IPS-15b (cell line): ENCODE data around the gene CFAP58.

ENCODE experiments used
- H3K27me3 ChIP-seq: one replicate; pipeline ENCODE4 v1.6.1; 2013; ENCODE audit warnings: low read length; ENCODE audit not compliant: control insufficient read depth, insufficient read depth
- H3K36me3 ChIP-seq: one replicate; pipeline ENCODE4 v1.6.1; 2013; ENCODE audit warnings: low read length; ENCODE audit not compliant: control insufficient read depth, insufficient read depth
- H3K4me1 ChIP-seq: one replicate; pipeline ENCODE4 v1.6.1; 2013; ENCODE audit warnings: mild to moderate bottlenecking, low read length; ENCODE audit not compliant: control insufficient read depth, insufficient read depth
- H3K4me3 ChIP-seq: one replicate; pipeline ENCODE4 v1.5.1; 2013; ENCODE audit warnings: low read depth, low read length
- H3K9ac ChIP-seq: one replicate; pipeline ENCODE4 v1.6.1; 2013; ENCODE audit warnings: low read depth, mild to moderate bottlenecking, low read length
- H3K9me3 ChIP-seq: one replicate; pipeline ENCODE4 v1.6.1; 2013; ENCODE audit warnings: mild to moderate bottlenecking, low read length; ENCODE audit not compliant: control insufficient read depth, insufficient read depth

Gene CFAP58

DNA sequence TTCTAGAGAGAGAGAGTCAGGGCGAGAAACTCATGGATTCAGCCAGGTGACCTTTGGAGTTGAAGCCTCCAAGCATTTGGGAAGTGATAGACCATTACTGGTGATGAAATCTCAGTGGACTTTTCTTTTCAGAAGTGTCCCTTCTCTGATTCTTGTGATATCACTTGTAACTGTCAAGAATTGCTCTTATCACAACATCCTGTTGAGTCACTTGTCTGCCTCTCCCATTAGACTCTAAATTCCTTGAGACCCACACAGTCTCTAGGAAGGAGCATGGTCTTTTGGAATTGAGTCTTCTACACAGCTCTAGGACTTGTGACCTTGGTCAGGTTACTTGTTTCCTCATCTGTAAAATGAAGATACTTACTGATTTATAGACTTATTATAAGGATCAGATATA is 81.0 kb downstream of the CFAP58 start:
- Histone ChIP-seq H3K36me3 (no peaks in the 10 kb centered on the region), H3K27me3 (no peaks in the 10 kb centered on the region), H3K4me1 (peaks cover 7% of the 10 kb centered on the region), H3K9me3 (no peaks in the 10 kb centered on the region), H3K4me3 (no peak overlapping the region), H3K9ac (no peak overlapping the region)

DNA sequence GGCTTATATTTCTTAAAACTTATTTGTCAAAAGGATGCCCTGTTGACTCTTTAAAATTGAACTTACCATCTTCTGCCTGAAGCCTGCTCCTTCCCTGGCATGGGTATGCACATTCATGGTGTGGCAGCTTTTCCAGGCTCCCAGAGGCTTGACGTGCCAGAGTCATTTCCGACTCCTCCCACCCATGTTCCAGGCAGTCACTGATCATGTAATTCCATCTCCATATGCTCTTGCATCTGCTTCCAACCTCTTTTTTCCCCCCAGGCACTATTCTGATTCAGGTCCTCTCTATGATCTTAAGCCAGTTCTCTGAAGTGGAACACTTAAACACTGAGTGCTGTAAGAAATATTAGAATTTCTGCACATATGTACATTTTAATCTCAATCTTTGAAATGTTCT is 82.2 kb downstream of the CFAP58 start:
- Histone ChIP-seq H3K4me3 (no peak overlapping the region), H3K4me1 (no peaks in the 10 kb centered on the region), H3K27me3 (no peaks in the 10 kb centered on the region), H3K36me3 (no peaks in the 10 kb centered on the region), H3K9ac (no peak overlapping the region), H3K9me3 (no peaks in the 10 kb centered on the region)

- H3K4me3 ChIP-seq: no peak overlapping the region
- no peaks in the 10 kb centered on the region for H3K36me3 ChIP-seq
- no peaks in the 10 kb centered on the region for H3K9me3 ChIP-seq
- no peaks in the 10 kb centered on the region for H3K27me3 ChIP-seq
- H3K9ac ChIP-seq: no peak overlapping the region
- no peaks in the 10 kb centered on the region for H3K4me1 ChIP-seq
These were observed 83.6 kb downstream of the CFAP58 start for GRCh38 chr10:104437226-104437625.

GRCh38 chr10:104440221-104440620 is 86.6 kb downstream of the CFAP58 start:
- Histone ChIP-seq H3K27me3 (no peaks in the 10 kb centered on the region), H3K4me1 (no peaks in the 10 kb centered on the region), H3K36me3 (no peaks in the 10 kb centered on the region), H3K9me3 (no peaks in the 10 kb centered on the region), H3K4me3 (no peak overlapping the region), H3K9ac (no peak overlapping the region)

GRCh38 chr10:104441329-104442000 is 87.8 kb downstream of the CFAP58 start:
- H3K9me3 ChIP-seq: no peaks in the 10 kb centered on the region
- no peaks in the 10 kb centered on the region for H3K36me3 ChIP-seq
- no peak overlapping the region for H3K9ac ChIP-seq
- no peaks in the 10 kb centered on the region for H3K27me3 ChIP-seq
- H3K4me1 ChIP-seq: no peaks in the 10 kb centered on the region
- H3K4me3 ChIP-seq: no peak overlapping the region

DNA sequence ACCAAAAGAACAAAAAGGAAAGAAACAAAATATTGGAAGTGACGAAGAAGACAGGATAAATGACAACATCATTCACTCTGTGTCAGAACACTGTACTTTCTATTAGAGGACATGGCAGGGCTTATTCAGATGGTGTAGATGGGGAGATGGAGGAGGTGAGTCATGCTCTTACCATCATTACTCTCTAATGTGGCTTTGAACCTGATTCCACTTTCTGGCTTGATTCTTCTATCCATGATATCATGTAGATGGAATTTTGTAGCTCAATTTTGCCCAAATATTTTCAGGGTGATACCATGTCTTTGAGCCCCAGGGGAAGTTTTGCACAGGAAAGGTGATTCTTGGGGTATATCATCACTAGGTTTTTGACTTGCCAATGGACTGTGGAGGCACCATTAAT is 91.7 kb downstream of the CFAP58 start:
- Histone ChIP-seq H3K27me3 (no peaks in the 10 kb centered on the region), H3K36me3 (no peaks in the 10 kb centered on the region), H3K9ac (no peak overlapping the region), H3K4me3 (no peak overlapping the region), H3K4me1 (no peaks in the 10 kb centered on the region), H3K9me3 (no peaks in the 10 kb centered on the region)

GRCh38 chr10:104446151-104446550 is 92.5 kb downstream of the CFAP58 start:
- Histone ChIP-seq H3K4me3 (no peak overlapping the region), H3K27me3 (no peaks in the 10 kb centered on the region), H3K4me1 (no peaks in the 10 kb centered on the region), H3K9ac (no peak overlapping the region), H3K9me3 (no peaks in the 10 kb centered on the region), H3K36me3 (no peaks in the 10 kb centered on the region)

- Histone ChIP-seq H3K27me3 (no peaks in the 10 kb centered on the region), H3K36me3 (no peaks in the 10 kb centered on the region), H3K4me3 (no peak overlapping the region), H3K9ac (no peak overlapping the region), H3K4me1 (no peaks in the 10 kb centered on the region), H3K9me3 (no peaks in the 10 kb centered on the region)
These were observed 93.7 kb downstream of the CFAP58 start for GRCh38 chr10:104447331-104447730.

GRCh38 chr10:104447906-104448305 is 94.3 kb downstream of the CFAP58 start:
- no peaks in the 10 kb centered on the region for H3K27me3 ChIP-seq
- no peaks in the 10 kb centered on the region for H3K9me3 ChIP-seq
- H3K36me3 ChIP-seq: no peaks in the 10 kb centered on the region
- no peak overlapping the region for H3K4me3 ChIP-seq
- H3K9ac ChIP-seq: no peak overlapping the region
- H3K4me1 ChIP-seq: no peaks in the 10 kb centered on the region

DNA sequence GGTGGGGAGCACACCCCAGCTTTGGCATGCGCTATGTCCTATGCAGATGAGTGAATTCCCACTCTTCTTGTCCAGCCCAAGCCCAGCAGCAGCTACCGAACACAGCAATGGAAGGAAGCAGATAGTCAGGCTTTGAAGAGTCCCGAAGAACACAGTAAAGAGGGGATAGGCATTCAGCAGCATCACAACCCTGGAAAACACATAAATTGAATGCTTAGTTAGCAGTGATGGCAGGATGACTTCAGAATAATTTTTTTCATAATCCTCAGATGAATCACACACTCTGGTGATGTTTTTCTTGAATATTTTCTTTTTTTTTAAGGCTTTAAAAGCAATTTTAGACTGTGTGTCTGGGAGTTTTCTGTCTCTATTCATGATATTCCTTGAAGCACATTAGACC is 95.8 kb downstream of the CFAP58 start:
- H3K9ac ChIP-seq: no peak overlapping the region
- no peaks in the 10 kb centered on the region for H3K36me3 ChIP-seq
- no peaks in the 10 kb centered on the region for H3K27me3 ChIP-seq
- no peak overlapping the region for H3K4me3 ChIP-seq
- no peaks in the 10 kb centered on the region for H3K9me3 ChIP-seq
- H3K4me1 ChIP-seq: no peaks in the 10 kb centered on the region

GRCh38 chr10:104450490-104450889 is 96.9 kb downstream of the CFAP58 start:
- no peaks in the 10 kb centered on the region for H3K36me3 ChIP-seq
- no peaks in the 10 kb centered on the region for H3K9me3 ChIP-seq
- no peaks in the 10 kb centered on the region for H3K27me3 ChIP-seq
- H3K4me1 ChIP-seq: no peaks in the 10 kb centered on the region
- H3K9ac ChIP-seq: no peak overlapping the region
- no peak overlapping the region for H3K4me3 ChIP-seq

- Histone ChIP-seq H3K4me1 (no peaks in the 10 kb centered on the region), H3K9me3 (no peaks in the 10 kb centered on the region), H3K4me3 (no peak overlapping the region), H3K9ac (no peak overlapping the region), H3K27me3 (no peaks in the 10 kb centered on the region), H3K36me3 (no peaks in the 10 kb centered on the region)
These were observed 97.3 kb downstream of the CFAP58 start for GRCh38 chr10:104450954-104451353.
